GM12801 (cell line): Measurements from ENCODE around the gene LMBRD1.

ENCODE experiments used
- TF ChIP-seq, protein P1 (sequence below): IDR thresholded peaks from one replicate; pipeline ENCODE4 v1.5.1; 2011; ENCODE audit warnings: control low read depth; ENCODE audit not compliant: insufficient read length; ENCODE audit errors: extremely low read depth

LMBRD1 gene

DNA sequence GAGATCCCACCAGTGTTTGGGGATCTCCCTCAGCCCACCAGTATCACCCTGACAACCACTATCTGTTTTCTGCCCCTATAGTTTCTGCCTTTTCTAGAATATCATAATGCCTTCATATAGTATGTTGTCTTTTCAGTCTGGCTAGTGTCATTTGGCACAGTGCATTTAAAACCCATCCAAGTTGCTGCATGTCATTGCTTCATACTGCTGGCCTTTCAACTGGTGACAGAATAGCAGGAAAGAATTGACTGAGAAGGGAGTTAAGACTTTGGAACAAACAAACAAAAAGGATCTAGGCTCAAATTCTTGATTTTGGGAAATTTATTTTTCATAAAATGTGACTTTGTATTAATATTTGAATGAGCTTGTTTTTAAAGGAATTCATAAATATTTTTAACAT is 4.5 kb downstream of the LMBRD1 start:
- TF ChIP-seq, protein P1, sequence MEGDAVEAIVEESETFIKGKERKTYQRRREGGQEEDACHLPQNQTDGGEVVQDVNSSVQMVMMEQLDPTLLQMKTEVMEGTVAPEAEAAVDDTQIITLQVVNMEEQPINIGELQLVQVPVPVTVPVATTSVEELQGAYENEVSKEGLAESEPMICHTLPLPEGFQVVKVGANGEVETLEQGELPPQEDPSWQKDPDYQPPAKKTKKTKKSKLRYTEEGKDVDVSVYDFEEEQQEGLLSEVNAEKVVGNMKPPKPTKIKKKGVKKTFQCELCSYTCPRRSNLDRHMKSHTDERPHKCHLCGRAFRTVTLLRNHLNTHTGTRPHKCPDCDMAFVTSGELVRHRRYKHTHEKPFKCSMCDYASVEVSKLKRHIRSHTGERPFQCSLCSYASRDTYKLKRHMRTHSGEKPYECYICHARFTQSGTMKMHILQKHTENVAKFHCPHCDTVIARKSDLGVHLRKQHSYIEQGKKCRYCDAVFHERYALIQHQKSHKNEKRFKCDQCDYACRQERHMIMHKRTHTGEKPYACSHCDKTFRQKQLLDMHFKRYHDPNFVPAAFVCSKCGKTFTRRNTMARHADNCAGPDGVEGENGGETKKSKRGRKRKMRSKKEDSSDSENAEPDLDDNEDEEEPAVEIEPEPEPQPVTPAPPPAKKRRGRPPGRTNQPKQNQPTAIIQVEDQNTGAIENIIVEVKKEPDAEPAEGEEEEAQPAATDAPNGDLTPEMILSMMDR: no peak

DNA sequence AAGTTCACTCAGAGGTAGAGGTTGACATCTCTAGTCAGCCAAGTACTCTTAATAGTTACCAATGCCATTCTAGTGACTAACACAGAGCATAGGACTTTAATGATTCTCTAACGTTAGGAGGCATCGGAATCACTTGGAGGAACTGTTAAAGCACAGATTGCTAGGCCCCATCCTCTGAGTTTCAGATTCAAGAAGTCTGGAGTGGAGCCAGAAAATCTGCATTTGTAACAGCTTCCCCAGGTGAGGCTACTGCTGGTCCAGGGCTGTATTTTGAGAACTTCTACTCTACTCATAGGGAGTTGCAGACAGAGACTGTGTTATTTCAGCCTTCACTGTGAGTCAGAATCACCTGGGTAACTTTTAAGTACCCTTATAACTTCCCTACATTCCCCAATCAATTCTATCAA is 5.7 kb downstream of the LMBRD1 start:
- TF ChIP-seq, protein P1: no peak

DNA sequence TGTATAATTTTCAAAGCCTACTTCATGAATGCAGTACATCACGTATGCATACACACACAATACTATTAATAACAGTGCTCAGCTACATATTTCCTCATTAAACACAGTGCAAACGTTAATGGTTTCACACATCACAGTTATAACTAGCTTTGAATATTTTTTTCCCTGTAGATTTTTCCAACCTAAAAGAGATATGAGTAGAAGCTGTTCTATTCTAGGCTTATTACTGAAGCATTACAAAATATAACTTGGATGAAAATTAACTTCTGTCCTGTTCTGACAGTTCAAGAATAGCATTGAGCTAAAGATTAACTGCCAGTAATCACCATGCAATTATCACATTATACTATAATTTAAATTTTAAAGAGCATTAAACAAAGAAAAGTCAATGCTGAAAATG is 6.2 kb downstream of the LMBRD1 start:
- TF ChIP-seq, protein P1: no peak

DNA sequence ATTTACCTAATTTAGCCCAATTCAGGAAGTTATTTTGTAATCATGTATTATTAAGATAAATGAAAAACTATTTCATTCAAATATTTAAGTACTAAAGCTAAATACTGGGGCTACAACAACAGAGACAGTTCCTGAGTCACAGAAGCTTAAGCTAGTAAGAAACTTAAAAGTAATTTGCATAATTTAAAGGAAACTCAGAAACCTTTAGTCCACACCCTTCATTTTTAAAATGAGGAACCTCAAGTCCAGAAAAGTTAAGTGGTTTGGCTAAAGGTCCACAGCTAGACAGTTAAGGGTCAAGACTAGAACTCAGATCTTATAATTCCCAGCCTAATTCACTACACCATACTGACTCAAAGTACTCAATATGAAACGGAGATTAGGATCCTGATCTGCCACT is 7.2 kb downstream of the LMBRD1 start:
- TF ChIP-seq, protein P1: no peak

DNA sequence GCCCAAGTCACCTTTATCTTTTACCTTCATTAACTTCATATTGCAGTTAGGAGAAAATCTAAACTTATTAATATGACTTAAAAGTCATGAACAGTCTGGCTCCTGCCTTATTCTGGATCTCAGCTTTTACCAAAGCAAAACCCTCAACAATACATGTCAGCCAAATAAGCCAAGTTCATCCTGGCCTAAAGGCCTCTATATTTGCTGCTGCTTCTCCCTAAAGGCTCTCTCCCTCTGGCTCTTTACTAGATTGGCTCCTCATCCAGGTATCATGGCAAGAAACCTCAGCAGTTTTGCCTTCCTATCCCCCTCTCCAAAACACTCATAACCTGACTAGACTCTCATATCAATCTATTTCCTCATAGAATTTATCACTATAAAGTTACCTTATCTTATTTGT is 11.1 kb downstream of the LMBRD1 start:
- TF ChIP-seq, protein P1: no peak

DNA sequence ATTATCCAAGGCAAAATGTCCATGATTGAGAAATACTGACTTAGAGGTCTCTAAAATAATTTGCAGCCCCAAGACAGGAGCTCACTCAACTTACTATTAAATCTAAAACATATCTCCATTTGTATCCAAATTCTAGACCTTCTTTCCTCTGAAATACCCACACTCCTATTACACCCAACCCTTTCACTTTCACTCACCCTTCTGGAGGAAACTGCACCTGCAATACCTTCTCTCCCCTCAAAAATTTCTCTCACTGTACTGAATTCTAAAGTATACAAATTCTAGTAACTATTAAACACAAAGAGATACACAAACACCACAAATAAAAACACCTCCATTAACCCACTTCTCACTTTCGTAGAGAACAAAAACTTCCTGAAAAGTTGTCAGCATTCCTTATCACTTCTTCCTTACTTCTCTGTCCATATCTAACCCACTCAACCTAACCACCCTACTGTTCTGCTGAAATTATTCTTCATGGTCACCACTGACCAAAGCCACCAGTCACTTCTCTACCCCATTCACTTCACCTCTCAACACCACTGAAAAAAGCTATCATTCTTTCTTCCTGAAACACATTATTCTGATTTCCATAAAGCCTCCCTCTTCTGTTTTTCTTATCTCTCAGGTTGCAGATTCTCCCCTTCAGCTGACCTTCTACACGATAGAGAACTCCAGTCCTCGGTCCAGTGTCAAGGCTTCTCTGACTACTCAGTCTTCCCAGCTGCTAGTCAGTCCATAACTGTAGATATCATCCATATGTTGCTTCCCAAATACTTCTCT is 12.0 kb downstream of the LMBRD1 start:
- TF ChIP-seq, protein P1: no peak

DNA sequence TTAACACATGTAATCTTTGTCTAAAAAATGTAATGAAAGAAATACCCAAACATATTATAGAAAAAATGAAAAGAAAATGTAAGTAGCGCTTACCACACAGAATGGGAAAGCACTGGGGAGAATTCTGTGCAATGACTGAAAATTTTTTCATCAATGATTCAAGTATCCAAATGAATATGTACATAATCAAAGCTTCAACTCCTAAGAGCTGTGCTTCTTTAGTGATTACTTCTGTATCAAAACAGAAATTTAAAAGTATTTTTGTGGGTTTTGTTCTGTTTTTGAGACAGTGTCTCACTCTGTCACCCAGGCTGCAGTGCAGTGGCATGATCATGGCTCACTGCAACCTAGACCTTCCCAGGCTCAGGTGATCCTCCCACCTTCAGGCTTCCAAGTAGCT is 13.7 kb downstream of the LMBRD1 start:
- TF ChIP-seq, protein P1: no peak
